GM19328 (cell line): ENCODE measurements around the gene HPCAL1.

Experiments
- ATAC-seq: cut with Tn5 transposase; IDR thresholded peaks from one replicate; pipeline ENCODE4 v1.9.1; 2021; ENCODE audit warnings: mild to moderate bottlenecking, moderate library complexity; ENCODE audit not compliant: unreplicated experiment

HPCAL1 gene

GRCh38 chr2:10269291-10269690 is 33.4 kb upstream of the HPCAL1 start:
- no peak for ATAC-seq

- ATAC-seq: no peak
Measured at GRCh38 chr2:10269711-10270610, 32.7 kb upstream of the HPCAL1 start.

- no peak for ATAC-seq
Measured at GRCh38 chr2:10271509-10271908, 31.2 kb upstream of the HPCAL1 start.

GRCh38 chr2:10271946-10272345 is 30.8 kb upstream of the HPCAL1 start:
- no peak for ATAC-seq

DNA sequence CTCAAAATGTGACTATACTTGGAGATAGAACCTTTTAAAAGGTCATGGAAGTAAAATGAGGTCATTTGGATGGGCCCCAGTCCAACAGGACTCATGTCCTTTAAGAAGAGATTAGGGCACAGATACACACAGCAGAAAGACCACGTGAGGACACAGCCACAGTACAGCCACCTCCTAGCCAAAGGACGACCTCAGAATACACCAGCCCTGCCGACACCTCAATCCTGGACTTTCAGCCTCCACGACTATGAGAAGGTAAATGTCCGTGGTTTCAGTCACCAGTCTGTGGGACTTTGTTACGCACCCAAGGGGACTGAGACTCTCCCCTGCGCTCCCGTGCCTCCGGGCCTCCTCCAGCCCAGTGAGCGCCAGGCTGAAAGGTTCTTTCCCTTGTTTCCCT is 30.2 kb upstream of the HPCAL1 start:
- ATAC-seq: no peak

DNA sequence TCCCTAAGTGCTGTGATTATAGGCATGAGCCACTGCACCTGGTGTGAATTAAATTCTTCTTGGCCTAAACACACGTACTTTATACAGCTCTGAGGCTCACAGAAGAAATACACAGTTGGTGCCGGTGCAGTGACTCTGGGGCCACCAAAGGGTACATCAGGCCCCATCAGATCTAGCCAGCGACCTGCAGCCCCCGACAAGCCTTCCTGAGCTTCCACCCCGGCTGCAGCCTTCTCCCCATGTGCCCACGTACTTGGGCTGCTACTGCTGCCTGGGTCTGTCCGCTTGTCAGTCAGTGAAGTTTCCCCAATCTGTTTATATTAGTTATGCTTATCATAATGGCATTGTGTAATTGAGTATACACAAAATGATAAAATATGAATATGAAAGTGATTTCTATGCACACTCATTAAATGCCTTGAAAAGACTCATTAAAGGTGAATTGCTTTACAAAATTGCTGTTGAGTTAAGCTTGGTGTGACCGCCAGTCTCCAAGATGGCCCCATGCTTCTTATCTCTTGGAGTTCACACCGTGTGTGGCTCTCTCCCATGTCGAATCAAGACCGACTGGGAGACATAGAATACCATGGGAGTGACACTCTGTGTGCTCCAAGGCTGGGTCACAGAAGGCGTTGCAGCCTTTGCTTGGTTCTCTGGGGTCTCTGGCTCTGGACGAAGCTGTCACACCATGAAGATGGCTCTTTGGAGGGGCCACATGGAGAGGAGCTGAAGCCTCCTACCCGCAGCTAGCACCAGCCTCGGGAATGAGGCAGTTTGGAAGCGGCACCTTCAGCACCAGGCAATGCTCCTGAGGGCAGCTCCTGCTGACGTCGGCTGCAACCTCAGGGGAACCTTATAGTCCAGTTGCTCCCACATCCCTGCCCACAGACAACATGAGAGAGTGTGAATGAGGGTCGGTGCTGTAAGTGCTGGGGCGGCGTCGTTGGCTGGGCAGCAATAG is 29.2 kb upstream of the HPCAL1 start:
- ATAC-seq: no peak

GRCh38 chr2:10274376-10274775 is 28.3 kb upstream of the HPCAL1 start:
- ATAC-seq: no peak

- no peak for ATAC-seq
Measured at GRCh38 chr2:10274983-10275802, 27.5 kb upstream of the HPCAL1 start.

- no peak for ATAC-seq
Measured at GRCh38 chr2:10276481-10277292, 26.0 kb upstream of the HPCAL1 start.

DNA sequence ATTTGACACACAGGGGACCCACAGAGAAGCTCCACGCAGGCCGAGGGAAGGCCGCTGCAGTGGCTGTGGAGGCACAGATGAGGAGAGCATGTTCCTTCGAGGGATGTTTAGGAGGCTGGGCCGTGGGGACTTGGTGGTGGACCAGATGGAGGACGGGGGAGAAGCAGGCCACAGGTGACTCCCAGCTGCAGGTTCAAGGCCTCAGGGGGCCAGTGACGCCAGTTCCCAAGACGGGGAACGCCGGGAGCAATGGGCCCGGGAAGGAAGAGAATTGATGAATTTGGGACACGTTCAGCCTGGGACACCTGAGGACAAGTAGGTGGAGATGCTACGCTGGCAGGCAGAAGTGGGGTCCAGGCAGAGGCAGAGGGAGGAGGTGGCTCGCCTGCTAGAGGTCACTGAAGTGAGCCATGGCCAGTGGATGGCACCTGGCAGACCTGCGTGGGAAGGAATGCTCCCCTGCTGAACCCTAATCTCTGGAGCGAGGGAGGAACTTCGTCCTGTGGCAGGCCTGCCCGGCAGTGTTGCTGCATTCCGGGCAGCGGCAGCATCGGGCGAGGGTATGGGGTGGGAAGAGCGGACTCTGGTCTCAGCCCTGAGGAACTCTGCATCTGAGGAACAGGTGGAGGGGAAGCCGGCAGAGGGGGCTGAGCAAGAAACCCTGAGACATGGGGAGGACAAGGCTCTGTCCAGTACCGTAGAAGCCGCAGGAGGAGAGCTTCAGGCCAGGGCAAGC is 25.2 kb upstream of the HPCAL1 start:
- no peak for ATAC-seq

DNA sequence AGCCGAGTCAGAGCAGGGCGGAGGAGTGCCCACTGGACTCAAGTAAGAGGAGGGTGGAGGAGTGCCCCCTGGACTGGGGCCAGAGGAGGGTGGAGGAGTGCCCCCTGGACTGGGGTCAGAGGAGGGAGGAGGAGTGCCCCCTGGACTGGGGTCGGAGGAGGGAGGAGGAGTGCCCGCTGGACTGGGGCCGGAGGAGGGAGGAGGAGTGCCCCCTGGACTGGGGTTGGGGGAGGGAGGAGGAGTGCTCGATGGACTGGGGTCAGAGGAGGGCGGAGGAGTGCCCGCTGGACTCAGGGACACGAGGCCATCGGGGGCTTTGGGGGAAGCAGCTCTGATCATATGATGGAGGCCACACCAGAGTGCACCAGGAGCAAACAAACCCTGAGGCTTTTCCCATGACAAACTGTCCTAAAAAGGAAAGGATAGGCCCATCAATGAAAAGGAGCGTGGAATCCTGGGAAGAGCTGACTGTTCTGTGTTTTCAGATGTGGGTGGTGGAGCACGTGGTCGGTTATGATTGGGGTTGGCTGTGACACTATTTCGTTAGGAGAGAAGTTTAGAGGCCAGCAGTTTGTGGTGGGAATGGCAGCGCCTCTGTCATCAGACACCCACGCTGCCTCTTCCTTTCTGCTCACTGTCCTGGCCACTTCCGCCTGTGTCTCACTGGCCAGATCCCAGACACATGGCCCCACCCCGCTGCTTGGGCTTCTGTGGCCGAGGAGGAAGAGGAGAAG is 24.5 kb upstream of the HPCAL1 start:
- no peak for ATAC-seq

GRCh38 chr2:10278763-10279471 is 23.8 kb upstream of the HPCAL1 start:
- ATAC-seq: no peak

DNA sequence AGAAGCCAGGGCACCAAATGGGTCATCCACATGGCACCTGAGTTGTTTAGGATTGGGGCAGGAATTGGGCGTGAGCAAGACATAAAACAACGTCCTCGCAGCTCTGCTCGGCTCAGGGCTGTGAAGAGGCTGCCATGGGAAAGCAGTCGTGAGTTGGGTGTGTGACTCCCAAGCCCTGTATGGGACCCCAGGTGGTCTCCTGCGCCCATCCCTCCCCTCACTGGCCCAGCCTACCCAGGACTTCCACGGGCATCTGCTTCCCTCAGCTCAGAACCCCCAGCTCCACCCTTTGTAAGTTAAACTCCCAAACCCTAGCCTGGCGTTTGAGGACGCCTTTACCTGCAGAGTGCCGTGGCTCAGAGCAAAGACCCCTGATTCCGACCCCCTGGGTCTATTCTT is 23.2 kb upstream of the HPCAL1 start:
- ATAC-seq: no peak

- ATAC-seq: no peak
Measured at GRCh38 chr2:10279946-10280463, 22.7 kb upstream of the HPCAL1 start.

DNA sequence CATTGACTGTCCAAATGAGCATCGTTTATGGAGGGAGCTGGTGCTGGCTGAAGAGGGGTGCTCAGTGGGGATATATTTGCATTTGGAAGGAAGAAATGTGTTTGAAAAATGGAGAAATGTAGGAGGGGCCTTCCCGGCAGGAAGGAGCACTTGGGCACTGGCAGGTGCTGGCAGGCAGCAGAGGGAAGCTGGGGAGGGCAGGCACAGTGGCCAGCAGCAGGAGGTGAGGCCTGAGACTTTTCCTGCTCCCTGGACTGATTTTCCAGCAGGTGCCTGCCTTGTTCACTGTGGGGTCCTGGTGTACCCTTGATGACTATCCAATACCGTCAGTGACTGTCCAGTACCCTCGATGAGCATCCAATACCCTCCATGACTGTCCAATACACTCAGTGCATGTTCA is 20.8 kb upstream of the HPCAL1 start:
- no peak for ATAC-seq

DNA sequence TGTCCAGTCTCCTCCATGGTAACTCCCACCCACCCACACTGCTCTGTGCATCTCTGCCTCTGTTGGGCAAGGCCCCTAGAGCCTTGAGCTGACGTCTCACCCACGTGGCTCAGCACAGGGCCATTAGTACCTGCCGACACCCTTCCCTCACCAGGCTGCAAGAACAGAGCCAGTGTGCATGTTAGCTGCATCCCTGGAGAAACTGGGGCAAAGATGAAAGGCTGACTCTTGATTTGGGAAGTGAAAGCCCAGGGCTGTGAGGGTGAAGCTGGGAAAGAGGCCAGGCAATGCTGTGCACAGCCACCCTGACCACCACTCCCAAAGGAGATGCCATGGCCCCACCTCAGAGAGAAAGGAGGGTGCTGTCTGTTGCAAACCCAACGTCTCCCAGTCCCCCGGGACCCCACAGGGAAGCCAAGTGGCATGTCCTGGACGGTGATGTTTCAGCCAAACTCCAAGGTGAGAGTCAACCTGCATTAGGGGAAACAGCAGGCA is 20.0 kb upstream of the HPCAL1 start:
- ATAC-seq: no peak
